ENCODE data around the gene PAWR.
A peak's percentile ranks its signal among the peaks of the same experiment; 100 is the strongest.

Gene PAWR

DNA sequence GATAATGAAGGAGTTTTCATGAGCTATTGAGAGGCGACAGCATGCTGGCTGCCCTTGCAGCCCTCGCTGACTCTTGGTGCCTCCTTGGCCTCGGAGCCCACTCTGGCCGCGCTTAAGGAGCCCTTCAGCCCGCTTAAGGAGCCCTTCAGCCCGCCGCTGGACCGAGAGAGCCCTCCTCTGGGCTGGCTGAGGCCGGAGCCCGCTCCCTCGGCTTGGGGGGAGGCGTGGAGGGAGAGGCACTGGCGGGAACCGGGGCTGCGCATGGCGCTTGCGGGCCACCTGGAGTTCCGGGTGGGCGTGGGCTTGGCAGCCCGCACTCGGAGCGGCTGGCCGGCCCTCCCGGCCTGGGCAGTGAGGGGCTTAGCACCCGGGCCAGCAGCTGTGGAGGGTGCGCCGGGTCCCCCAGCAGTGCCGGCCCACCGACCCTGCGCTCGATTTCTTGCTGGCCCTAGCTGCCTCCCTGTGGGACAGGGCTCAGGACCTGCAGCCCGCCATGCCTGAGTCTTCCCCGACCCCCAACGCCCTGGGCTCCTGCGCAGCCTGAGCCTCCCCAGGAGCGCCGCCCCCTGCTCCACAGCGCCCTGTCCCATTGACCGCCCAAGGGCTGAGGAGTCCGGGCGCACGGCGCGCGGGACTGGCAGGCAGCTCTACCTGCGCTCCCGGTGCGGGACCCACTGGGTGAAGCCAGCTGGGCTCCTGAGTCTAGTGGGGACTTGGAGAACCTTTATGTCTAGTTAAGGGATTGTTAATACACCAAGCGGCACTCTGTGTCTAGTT, 20.1 kb upstream of the PAWR start:
- H3K27ac ChIP-seq = no peak overlapping the region
- TF ChIP-seq, protein P1, sequence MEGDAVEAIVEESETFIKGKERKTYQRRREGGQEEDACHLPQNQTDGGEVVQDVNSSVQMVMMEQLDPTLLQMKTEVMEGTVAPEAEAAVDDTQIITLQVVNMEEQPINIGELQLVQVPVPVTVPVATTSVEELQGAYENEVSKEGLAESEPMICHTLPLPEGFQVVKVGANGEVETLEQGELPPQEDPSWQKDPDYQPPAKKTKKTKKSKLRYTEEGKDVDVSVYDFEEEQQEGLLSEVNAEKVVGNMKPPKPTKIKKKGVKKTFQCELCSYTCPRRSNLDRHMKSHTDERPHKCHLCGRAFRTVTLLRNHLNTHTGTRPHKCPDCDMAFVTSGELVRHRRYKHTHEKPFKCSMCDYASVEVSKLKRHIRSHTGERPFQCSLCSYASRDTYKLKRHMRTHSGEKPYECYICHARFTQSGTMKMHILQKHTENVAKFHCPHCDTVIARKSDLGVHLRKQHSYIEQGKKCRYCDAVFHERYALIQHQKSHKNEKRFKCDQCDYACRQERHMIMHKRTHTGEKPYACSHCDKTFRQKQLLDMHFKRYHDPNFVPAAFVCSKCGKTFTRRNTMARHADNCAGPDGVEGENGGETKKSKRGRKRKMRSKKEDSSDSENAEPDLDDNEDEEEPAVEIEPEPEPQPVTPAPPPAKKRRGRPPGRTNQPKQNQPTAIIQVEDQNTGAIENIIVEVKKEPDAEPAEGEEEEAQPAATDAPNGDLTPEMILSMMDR (IDR thresholded peaks at IDR 0.05) = no peak
- no peak for TF ChIP-seq ZFX (IDR thresholded peaks at IDR 0.05; ENCODE audit: borderline replicate concordance)

DNA sequence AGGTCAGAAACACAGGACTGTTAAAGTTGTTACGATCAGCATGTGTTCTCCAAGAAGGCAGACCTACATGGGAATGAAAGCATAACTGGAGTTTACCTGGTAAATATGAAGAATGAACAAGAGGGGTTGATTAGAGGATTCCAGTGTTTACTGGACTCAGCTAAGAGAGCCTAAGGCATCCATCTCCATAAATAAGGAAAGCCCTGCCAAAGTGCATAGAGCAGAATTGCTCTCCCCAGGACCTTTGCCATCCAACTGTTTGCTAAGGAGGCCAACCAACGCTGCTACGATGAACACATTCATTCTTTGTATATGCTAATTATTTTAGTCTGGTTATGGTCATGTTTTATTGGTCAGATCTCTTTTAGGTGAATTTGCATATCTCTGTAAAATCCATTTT, 17.1 kb upstream of the PAWR start:
- H3K27ac ChIP-seq = peak overlapping the region; percentile 72
- no peak for TF ChIP-seq ZFX (IDR thresholded peaks at IDR 0.05; ENCODE audit: borderline replicate concordance)
- TF ChIP-seq, protein P1 (IDR thresholded peaks at IDR 0.05) = no peak

GRCh38 chr12:79706676-79707075, 15.9 kb upstream of the PAWR start:
- no peak for TF ChIP-seq ZFX (IDR thresholded peaks at IDR 0.05; ENCODE audit: borderline replicate concordance)
- TF ChIP-seq, protein P1 (IDR thresholded peaks at IDR 0.05) = no peak
- peak overlapping the region; percentile 72 for H3K27ac ChIP-seq

GRCh38 chr12:79706156-79706555, 15.4 kb upstream of the PAWR start:
- 0 out of 2 replicates have a peak overlapping the region, but pooled peaks have one; percentile 72 for H3K27ac ChIP-seq

DNA sequence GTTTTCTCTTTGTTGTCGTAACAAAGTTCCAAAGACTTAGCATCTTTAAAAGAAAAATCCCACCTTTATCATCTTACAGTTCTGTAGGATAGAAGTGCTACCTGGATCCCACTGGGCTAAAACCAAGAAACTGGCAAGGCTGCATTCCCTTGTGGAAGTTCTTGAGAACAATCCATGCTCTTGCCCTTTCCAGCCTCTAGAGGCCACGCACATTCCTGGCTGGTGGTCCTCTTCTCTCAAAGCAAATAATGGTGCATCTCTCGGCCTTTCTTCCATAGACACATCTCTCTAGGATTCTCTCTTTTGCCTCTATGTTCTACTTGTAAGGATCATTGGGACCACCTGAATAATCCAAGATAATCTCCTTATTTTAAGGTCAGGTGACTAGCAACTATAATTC, 8.2 kb upstream of the PAWR start:
- no peak for TF ChIP-seq ZFX (IDR thresholded peaks at IDR 0.05; ENCODE audit: borderline replicate concordance)
- TF ChIP-seq, protein P1 (IDR thresholded peaks at IDR 0.05) = no peak

More at GRCh38 chr12:79706156-79706555, 15.4 kb upstream of the PAWR start:
- no peak for TF ChIP-seq ZFX (IDR thresholded peaks at IDR 0.05; ENCODE audit: borderline replicate concordance)
- TF ChIP-seq, protein P1 (IDR thresholded peaks at IDR 0.05) = no peak

DNA sequence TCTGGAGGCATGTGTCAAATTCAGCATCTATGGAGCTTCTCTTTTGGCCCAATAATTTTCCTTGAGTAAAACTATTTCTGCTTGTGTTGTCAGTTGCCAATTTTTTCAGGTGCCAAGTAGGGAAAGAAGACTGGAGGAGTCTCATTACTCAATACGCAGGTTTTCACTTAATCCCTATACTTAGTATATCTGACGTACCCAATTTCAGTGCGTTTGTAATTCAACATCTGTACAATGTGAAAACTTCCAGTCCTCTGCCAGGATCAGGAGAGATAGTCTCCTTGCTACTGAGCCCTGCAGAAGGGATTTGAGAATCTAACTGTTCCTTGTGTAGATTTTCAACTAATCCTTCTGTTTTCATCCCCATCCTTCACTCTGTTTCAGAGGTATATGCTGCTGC, 5.7 kb upstream of the PAWR start:
- no peak for TF ChIP-seq ZFX (IDR thresholded peaks at IDR 0.05; ENCODE audit: borderline replicate concordance)
- TF ChIP-seq, protein P1 (IDR thresholded peaks at IDR 0.05) = no peak
- no peak overlapping the region for H3K27ac ChIP-seq

More for the DNA sequence above, 8.2 kb upstream of the PAWR start:
- H3K27ac ChIP-seq = no peak overlapping the region

- H3K27ac ChIP-seq = peak overlapping the region; percentile 98
- TF ChIP-seq ZFX (IDR thresholded peaks at IDR 0.05; ENCODE audit: borderline replicate concordance) = no peak
- TF ChIP-seq, protein P1 (IDR thresholded peaks at IDR 0.05) = no peak
These were observed 2.3 kb upstream of the PAWR start for GRCh38 chr12:79692860-79693577.

All from 22Rv1 (cell line).